Fibroblast of the aortic adventitia (primary cell): Measurements from ENCODE around the gene ARL4A. TPM values are rescaled to one million over a fixed set of nuclear protein-coding genes. Genes with fewer than 3 reads are reported as not detected.

Source experiments
- DNase-seq: peaks from one replicate; pipeline ENCODE4 v3.0.0-alpha.2; 2010; ENCODE audit warnings: low read depth
- H3K4me3 ChIP-seq: 2 replicates; pipeline ENCODE4 v1.5.1; 2011; ENCODE audit warnings: low read depth, mild to moderate bottlenecking, control low read depth, low read length, moderate library complexity
- CTCF ChIP-seq: IDR thresholded peaks from 2 replicates; pipeline ENCODE4 v1.5.1; 2011; ENCODE audit warnings: mild to moderate bottlenecking, low read length, control low read depth, inconsistent platforms; ENCODE audit not compliant: insufficient read depth
- total RNA-seq: library from RNA; depleted of rRNA; stranded (reverse); fragments of >200 nt; gene quantifications from 2 replicates; pipeline ENCODE4 v1.2.3, GENCODE V29; 2012; ENCODE audit warnings: low replicate concordance

The ARL4A gene
- total RNA-seq, 1 donor, result 25.8 TPM

- TF ChIP-seq CTCF, result no peak
- no peak overlapping the region for H3K4me3 ChIP-seq
- DNase-seq, result no peak
Observed at GRCh38 chr7:12713625-12714378, 26.4 kb downstream of the ARL4A start.

GRCh38 chr7:12714379-12714737 is 26.9 kb downstream of the ARL4A start:
- no peak overlapping the region for H3K4me3 ChIP-seq
- TF ChIP-seq CTCF, result no peak
- no peak for DNase-seq

DNA sequence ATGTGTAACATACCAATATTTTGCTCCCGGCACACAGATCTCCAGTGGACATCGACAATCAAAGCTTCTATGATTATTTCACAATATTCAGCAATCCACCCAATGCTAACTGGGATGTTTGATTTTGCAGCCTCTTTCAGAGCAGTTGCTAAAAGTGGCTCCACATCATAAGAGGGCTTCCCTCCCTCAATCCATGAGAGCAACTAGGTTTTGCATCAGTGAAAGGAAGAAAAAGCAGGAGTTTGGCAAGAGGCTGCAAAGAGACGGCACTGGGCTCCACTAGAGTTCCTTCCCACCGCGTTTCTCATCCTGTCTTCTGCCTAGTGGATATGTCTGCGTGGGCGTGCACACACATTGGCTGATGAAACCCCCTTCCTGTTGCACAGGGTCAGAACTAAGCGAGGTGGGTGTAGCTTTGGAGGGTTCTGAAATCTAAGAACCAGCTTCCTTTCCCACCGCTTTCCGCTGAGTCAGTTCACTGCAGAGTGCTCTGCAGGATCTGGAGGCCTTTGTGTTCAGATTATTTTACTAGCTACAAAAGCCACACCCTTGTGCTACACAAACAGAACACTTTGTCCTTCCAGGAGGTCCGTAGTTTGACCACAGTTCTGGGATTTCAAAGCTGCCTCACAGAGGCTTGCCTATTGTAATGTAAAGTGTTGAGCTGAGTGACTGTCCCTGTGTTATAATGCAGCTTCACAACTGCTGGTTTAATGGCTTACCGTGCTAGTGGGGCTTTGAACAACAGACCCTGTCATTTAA is 28.1 kb downstream of the ARL4A start:
- no peak for TF ChIP-seq CTCF
- peak overlapping the region; percentile 51 for H3K4me3 ChIP-seq
- DNase-seq, result peak; percentile 97

DNA sequence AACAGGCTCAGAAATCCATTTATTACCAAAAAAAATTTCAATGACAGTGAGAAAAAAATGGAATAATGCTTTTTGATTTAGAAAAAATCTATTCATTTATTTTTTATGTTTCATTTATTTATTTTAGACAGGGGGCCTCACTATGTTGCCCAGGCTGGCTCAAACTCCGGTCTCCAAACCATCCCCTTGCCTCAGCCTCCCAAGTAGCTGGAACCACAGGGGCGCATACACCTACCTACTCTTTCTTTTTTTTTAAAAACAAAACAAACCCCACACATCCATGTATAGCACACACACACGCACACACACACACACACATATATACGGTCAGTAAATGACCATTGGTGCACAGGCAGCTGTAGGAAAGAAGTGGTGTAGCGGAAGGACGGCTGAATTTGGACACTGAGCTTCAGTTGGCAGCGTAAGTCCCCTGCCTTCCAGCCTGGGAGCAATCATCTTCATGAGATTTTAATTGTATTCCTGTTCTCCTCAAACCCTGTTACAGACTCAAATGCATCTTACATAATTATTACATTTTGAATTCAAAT is 28.8 kb downstream of the ARL4A start:
- DNase-seq, result peak; percentile 10
- H3K4me3 ChIP-seq, result peak overlapping the region; percentile 6

DNA sequence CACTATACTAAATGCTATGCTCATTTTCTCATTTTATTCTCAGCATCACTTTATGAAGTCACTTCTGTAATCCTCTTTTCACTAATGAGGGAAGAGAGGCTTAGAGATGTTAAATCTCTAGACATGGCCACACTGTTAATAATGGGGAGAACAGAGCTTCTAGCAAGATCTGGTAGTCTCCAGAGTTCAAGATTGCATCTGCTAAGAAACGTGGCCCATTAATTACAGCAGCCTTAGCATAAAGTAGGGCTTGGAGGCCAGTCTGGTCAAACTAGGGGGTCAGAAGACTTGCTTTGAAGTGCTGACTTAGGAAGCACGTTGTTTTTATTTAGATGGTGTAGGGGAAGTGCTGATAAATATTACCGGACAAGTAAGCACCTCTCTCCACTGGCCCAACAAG is 29.3 kb downstream of the ARL4A start:
- DNase-seq, result no peak
- TF ChIP-seq CTCF, result no peak
- H3K4me3 ChIP-seq, result no peak overlapping the region

More for the DNA sequence above, 28.8 kb downstream of the ARL4A start:
- TF ChIP-seq CTCF, result no peak

- no peak overlapping the region for H3K4me3 ChIP-seq
- peak; percentile 91 for DNase-seq
- TF ChIP-seq CTCF, result no peak
Observed at GRCh38 chr7:12719141-12719919, 31.9 kb downstream of the ARL4A start.
